BE2C (cell line): ENCODE measurements around the gene ADAMTS3.

ENCODE experiments used
- DNase-seq: peaks from one replicate; pipeline ENCODE4 v3.0.0-alpha.2; 2020
- H3K27me3 ChIP-seq: fragments of 250-450 bp; sonication (Bioruptor Pico); 2 replicates; pipeline ENCODE4 v1.5.1; 2020; ENCODE audit warnings: mild to moderate bottlenecking
- H3K36me3 ChIP-seq: fragments of 250-450 bp; sonication (Bioruptor Pico); 2 replicates; pipeline ENCODE4 v1.5.1; 2020; ENCODE audit warnings: mild to moderate bottlenecking
- H3K4me1 ChIP-seq: fragments of 250-450 bp; sonication (Bioruptor Pico); 2 replicates; pipeline ENCODE4 v1.5.1; 2020
- H3K4me3 ChIP-seq: 2 replicates; pipeline ENCODE4 v1.5.1; 2011; ENCODE audit warnings: low read depth, low read length
- H3K9me3 ChIP-seq: fragments of 250-450 bp; sonication (Bioruptor Pico); 2 replicates; pipeline ENCODE4 v1.5.1; 2020
- CTCF ChIP-seq: IDR thresholded peaks from 2 replicates; pipeline ENCODE4 v1.5.1; 2012; ENCODE audit warnings: mild to moderate bottlenecking, low read depth, low read length

Gene ADAMTS3

GRCh38 chr4:72473434-72473900 is 95.6 kb downstream of the ADAMTS3 start:
- H3K4me3 ChIP-seq = no peak overlapping the region
- H3K27me3 ChIP-seq = no peaks in the 10 kb centered on the region
- TF ChIP-seq CTCF = no peak
- H3K4me1 ChIP-seq = peaks cover 21% of the 10 kb centered on the region
- no peaks in the 10 kb centered on the region for H3K36me3 ChIP-seq
- DNase-seq = no peak
- no peaks in the 10 kb centered on the region for H3K9me3 ChIP-seq

GRCh38 chr4:72471816-72472215 is 97.2 kb downstream of the ADAMTS3 start:
- peaks cover 30% of the 10 kb centered on the region for H3K4me1 ChIP-seq
- no peaks in the 10 kb centered on the region for H3K9me3 ChIP-seq
- H3K36me3 ChIP-seq = no peaks in the 10 kb centered on the region
- DNase-seq = no peak
- no peak overlapping the region for H3K4me3 ChIP-seq
- H3K27me3 ChIP-seq = no peaks in the 10 kb centered on the region
- no peak for TF ChIP-seq CTCF

- no peak overlapping the region for H3K4me3 ChIP-seq
- TF ChIP-seq CTCF = peak; percentile 42; the same call in 1 of the 2 replicates
- peaks cover 32% of the 10 kb centered on the region for H3K4me1 ChIP-seq
- DNase-seq = no peak
- H3K36me3 ChIP-seq = 0 out of 2 replicates have a peak, but pooled peaks cover 3% of the 10 kb centered on the region
- no peaks in the 10 kb centered on the region for H3K27me3 ChIP-seq
- no peaks in the 10 kb centered on the region for H3K9me3 ChIP-seq
Measured at GRCh38 chr4:72468904-72469502, 100.0 kb downstream of the ADAMTS3 start.

- no peak for DNase-seq
- Histone ChIP-seq H3K4me3 (no peak overlapping the region), H3K4me1 (peaks cover 32% of the 10 kb centered on the region), H3K36me3 (0 out of 2 replicates have a peak, but pooled peaks cover 3% of the 10 kb centered on the region), H3K27me3 (no peaks in the 10 kb centered on the region), H3K9me3 (no peaks in the 10 kb centered on the region)
- TF ChIP-seq CTCF = no peak
Measured at GRCh38 chr4:72467633-72468032, 101.4 kb downstream of the ADAMTS3 start.

- TF ChIP-seq CTCF = no peak
- Histone ChIP-seq H3K4me1 (peaks cover 23% of the 10 kb centered on the region), H3K4me3 (no peak overlapping the region), H3K36me3 (0 out of 2 replicates have a peak, but pooled peaks cover 3% of the 10 kb centered on the region), H3K27me3 (no peaks in the 10 kb centered on the region), H3K9me3 (no peaks in the 10 kb centered on the region)
- DNase-seq = peak; percentile 35
Measured at GRCh38 chr4:72463724-72464123, 105.3 kb downstream of the ADAMTS3 start.

- Histone ChIP-seq H3K4me1 (peaks cover 4% of the 10 kb centered on the region), H3K9me3 (no peaks in the 10 kb centered on the region), H3K4me3 (no peak overlapping the region), H3K36me3 (no peaks in the 10 kb centered on the region), H3K27me3 (no peaks in the 10 kb centered on the region)
- no peak for TF ChIP-seq CTCF
- DNase-seq = no peak
Measured at GRCh38 chr4:72457158-72457557, 111.9 kb downstream of the ADAMTS3 start.
